CD4-positive, alpha-beta T cell treated with Interleukin-6 at 100 ng/mL for 8 hours (primary cell): ENCODE data around the gene USP30.
"Not testable (repeated sequence)": the region's sequence is repeated elsewhere in the genome, so short reads cannot be mapped to it uniquely, and the experiment has no call there.

Experiments used
- DNase-seq: peaks from one replicate; pipeline ENCODE4 v3.0.0-alpha.2; 2020; ENCODE audit warnings: mixed read lengths, low spot score

USP30 gene

GRCh38 chr12:109052414-109053323 lies at the start of gene USP30:
Gene USP30 (plus strand): TSS chr12:109052576. CDS start chr12:109052679, 103 bp downstream.
- DNase-seq: peak; percentile 76

DNA sequence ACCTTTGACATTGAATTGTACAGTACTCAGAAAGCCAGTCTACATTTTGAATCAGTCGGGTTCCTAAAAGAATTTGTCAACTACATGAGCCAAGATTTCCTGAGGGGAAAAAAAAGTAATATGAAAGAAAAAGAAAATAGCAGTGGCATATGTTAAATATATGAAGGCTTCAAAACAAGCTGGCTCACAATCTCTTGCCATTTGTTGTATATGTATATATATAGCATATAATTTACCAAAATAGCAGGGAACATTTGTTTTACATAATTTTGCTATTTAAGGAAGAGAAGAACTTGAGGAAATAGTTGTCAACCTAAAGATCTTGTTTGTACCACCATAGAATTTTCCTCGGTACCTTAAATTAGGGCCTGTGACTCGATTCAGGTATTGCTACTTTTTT lies 48.4 kb upstream of the USP30 start:
- DNase-seq: no peak

GRCh38 chr12:109009766-109010165 lies 42.6 kb upstream of the USP30 start:
- no peak for DNase-seq

- DNase-seq: no peak
Observed at GRCh38 chr12:109010259-109010658, 42.1 kb upstream of the USP30 start.

DNA sequence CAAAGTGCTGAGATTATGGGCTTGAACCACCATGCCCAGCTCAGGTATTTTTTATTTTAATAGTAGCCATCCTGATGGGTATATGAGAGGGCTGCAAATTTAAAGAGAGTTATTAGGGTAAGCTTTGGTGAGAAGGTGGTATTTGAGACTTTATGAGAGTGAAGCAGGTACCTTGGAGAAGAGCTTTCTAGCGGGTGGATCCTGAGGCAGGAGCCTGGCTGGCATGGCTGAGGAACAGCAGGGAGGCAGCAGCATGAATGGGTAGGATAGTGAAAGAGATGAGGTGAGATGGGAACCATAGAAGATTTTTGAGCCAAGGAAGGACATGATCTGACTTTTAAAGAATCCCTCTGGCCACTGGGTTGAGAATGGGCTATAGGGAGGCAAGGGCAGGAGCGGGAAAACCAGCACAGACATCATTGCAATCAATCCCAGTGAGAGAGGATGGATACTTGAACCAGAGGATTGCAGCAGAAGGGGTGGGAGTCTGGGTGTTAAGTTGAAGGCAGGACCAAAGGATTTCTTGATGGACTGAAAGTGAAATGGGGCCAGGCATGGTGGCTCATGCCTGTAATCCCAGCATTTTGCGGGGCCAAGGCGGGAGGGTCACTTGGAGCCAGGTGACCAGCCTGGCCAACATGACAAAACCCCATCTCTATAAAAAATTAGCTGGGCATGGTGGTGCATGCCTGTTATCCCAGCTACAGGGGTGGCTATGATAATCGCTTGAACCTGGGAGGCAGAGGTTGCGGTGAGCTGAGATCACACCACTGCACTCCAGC lies 37.2 kb upstream of the USP30 start:
- no peak for DNase-seq

- DNase-seq: no peak
Observed at GRCh38 chr12:109016016-109016415, 36.4 kb upstream of the USP30 start.

DNA sequence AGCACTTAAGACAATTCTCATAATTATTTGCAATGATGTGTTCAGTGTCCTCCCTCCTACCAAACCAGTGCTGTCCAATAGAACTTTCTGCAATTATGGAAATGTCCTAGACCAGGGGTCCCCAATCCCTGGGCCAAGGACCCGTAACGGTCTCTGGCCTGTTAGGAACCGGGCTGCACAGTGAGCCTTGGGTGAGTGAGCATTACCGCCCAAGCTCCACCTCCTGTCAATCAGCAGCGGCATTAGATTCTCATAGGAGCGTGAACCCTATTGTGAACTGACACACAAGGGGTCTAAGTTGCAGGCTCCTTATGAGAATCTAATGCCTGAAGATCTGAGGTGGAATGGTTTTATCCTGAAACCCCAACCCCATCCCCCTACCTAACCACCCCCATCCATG lies 35.4 kb upstream of the USP30 start:
- no peak for DNase-seq

GRCh38 chr12:109018296-109018695 lies 34.1 kb upstream of the USP30 start:
- DNase-seq: no peak

- DNase-seq: no peak
Observed at GRCh38 chr12:109020146-109020795, 32.1 kb upstream of the USP30 start.

GRCh38 chr12:109020796-109021380 lies 31.5 kb upstream of the USP30 start, which contains the start of gene SVOP:
Gene SVOP (minus strand): TSS chr12:109021068. CDS start chr12:109020868, 200 bp downstream.
- DNase-seq: no peak

DNA sequence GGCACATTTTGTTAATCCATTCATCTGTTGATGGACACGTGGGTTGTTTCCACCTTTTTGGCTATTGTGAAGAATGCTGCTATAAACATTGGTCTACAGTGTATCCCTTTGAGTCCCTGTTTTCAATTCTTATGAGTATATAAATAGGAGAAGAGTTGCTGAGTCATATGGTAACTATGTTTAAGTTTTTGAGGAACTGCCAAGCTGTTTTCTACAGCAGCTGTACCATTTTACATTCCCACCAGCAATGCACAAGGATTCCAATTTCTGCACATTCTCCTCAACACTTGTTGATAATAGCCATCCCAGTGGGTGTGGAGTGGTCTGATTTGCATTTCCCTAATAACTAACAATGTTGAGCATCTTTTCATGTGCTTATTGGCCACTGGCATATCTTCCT lies 24.6 kb upstream of the USP30 start:
- no peak for DNase-seq

- DNase-seq: not testable (repeated sequence)
Observed at GRCh38 chr12:109028624-109029023, 23.8 kb upstream of the USP30 start.

GRCh38 chr12:109029411-109029810 lies 23.0 kb upstream of the USP30 start:
- DNase-seq: no peak

GRCh38 chr12:109033239-109034196 lies 18.9 kb upstream of the USP30 start:
- no peak for DNase-seq

GRCh38 chr12:109036975-109037374 lies 15.4 kb upstream of the USP30 start:
- no peak for DNase-seq

GRCh38 chr12:109044241-109044640 lies 8.1 kb upstream of the USP30 start:
- DNase-seq: no peak

GRCh38 chr12:109047081-109047805 lies 5.1 kb upstream of the USP30 start:
- no peak for DNase-seq

GRCh38 chr12:109048706-109049105 lies 3.7 kb upstream of the USP30 start:
- not testable (repeated sequence) for DNase-seq

DNA sequence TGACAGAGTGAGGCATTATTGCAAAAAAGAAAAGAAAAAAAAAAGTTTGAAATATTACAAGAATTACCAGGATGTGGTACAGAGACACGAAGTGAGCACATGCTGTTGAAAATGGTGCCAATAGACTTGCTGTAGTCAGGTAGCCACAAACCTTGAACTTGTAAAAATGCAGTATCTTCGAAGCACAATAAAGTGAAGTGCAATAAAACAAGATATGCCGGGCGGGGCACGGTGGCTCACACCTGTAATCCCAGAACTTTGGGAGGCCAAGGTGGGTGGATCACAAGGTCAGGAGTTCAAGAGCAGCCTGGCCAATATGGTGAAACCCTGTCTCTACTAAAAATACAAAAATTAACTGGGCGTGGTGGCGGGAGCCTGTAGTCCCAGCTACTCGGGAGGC lies 2.6 kb upstream of the USP30 start:
- DNase-seq: not testable (repeated sequence)

DNA sequence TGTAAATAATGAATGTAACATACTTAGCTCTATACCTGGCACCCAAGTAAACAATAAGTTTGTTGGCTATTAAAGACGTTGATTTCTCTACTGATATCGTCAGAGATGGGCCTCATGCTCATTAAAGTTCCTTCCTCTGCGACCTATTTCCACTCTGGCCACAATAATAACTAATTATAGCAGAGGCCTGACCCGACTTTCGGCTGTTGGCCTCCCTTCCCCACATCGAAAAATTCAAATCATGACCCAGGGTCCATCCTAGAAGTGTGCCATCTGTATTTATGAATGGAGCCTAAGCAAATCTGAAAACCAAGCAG lies 321 bp upstream of the USP30 start:
- no peak for DNase-seq
